ENCODE data around the gene GPATCH11.

GPATCH11 gene

DNA sequence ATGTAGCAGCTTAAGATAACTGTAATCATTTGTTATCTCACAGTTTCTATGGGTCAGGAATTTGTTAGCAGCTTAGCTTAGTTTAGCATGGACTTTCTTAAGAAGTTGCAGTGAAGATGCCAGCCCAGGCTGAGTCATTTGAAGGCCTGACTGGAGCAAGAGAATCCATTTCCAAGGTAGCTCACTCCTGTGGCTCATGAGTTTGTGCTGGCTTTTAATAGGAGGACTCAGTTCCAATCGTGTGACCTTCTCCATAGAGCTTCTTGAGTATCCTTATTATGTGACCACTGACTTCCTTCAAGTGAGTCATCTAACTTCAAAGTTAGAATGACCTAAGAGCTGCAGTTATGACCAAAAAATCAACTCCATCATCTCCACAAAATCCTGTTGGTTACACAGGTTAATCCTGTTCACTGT is 1.4 kb downstream of the GPATCH11 start:
- TF ChIP-seq TAF1 (IDR thresholded peaks at IDR 0.05; ENCODE audit: low read depth): no peak
- TF ChIP-seq, protein P1, sequence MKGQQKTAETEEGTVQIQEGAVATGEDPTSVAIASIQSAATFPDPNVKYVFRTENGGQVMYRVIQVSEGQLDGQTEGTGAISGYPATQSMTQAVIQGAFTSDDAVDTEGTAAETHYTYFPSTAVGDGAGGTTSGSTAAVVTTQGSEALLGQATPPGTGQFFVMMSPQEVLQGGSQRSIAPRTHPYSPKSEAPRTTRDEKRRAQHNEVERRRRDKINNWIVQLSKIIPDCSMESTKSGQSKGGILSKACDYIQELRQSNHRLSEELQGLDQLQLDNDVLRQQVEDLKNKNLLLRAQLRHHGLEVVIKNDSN (IDR thresholded peaks at IDR 0.05): no peak
- TF ChIP-seq, protein P2, sequence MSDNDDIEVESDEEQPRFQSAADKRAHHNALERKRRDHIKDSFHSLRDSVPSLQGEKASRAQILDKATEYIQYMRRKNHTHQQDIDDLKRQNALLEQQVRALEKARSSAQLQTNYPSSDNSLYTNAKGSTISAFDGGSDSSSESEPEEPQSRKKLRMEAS (IDR thresholded peaks at IDR 0.05): no peak
- TF ChIP-seq NFIC (IDR thresholded peaks at IDR 0.05): no peak
- no peak for TF ChIP-seq EGR1 (IDR thresholded peaks at IDR 0.05)
- TF ChIP-seq TCF12 (IDR thresholded peaks at IDR 0.05; ENCODE audit: low read depth): no peak
- no peak for TF ChIP-seq RAD21 (IDR thresholded peaks at IDR 0.05; ENCODE audit: low read depth)
- no peak for TF ChIP-seq CEBPB (IDR thresholded peaks at IDR 0.05)
- no peak for TF ChIP-seq EP300 (IDR thresholded peaks at IDR 0.05; ENCODE audit: borderline replicate concordance)
- TF ChIP-seq YY1 (IDR thresholded peaks at IDR 0.05; ENCODE audit: low read depth): no peak

DNA sequence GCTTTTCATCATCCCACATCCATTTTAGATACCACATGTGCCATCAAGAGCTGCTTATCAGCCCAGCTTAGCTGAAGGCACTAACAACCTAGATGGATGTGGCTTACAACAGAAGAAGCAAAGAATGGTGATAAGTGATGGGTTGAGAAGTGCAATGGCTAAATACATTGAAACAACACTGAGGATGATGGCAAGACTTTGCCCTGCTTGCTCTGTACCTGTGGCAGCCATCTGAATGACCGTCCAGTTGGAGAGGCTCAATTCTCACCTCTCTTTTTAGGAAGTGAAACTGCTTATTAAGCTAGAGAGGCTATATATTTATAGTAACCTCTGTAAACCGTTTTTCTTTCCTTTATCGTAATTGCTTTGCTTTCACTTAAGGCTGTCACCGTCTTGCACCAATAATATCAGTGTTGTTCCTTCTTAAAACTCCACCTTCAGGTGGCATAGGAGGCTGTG is 5.7 kb downstream of the GPATCH11 start:
- TF ChIP-seq CREB1 (IDR thresholded peaks at IDR 0.05; ENCODE audit: low read depth) (no peak), NFIC (IDR thresholded peaks at IDR 0.05) (no peak), EP300 (IDR thresholded peaks at IDR 0.05; ENCODE audit: borderline replicate concordance) (no peak)
- TF ChIP-seq, protein P3, sequence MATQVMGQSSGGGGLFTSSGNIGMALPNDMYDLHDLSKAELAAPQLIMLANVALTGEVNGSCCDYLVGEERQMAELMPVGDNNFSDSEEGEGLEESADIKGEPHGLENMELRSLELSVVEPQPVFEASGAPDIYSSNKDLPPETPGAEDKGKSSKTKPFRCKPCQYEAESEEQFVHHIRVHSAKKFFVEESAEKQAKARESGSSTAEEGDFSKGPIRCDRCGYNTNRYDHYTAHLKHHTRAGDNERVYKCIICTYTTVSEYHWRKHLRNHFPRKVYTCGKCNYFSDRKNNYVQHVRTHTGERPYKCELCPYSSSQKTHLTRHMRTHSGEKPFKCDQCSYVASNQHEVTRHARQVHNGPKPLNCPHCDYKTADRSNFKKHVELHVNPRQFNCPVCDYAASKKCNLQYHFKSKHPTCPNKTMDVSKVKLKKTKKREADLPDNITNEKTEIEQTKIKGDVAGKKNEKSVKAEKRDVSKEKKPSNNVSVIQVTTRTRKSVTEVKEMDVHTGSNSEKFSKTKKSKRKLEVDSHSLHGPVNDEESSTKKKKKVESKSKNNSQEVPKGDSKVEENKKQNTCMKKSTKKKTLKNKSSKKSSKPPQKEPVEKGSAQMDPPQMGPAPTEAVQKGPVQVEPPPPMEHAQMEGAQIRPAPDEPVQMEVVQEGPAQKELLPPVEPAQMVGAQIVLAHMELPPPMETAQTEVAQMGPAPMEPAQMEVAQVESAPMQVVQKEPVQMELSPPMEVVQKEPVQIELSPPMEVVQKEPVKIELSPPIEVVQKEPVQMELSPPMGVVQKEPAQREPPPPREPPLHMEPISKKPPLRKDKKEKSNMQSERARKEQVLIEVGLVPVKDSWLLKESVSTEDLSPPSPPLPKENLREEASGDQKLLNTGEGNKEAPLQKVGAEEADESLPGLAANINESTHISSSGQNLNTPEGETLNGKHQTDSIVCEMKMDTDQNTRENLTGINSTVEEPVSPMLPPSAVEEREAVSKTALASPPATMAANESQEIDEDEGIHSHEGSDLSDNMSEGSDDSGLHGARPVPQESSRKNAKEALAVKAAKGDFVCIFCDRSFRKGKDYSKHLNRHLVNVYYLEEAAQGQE (IDR thresholded peaks at IDR 0.05; ENCODE audit: low read depth): no peak

DNA sequence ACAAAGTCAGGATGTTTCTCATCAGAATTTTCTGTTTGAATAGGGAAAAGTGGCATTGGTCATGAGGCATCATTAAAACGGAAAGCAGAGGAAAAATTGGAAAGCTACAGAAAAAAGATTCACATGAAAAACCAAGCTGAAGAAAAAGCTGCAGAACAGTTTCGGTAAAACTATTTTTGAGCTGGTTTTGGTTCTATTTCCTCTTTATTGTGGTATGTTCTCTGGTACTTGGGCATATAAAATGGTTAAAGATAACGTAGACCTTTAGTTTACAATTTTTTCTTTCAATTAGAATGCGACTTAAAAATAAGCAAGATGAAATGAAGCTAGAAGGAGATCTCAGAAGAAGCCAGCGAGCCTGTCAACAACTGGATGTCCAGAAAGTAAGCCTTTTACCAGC is 7.6 kb downstream of the GPATCH11 start:
- TF ChIP-seq EGR1 (IDR thresholded peaks at IDR 0.05): no peak
- no peak for TF ChIP-seq TCF12 (IDR thresholded peaks at IDR 0.05; ENCODE audit: low read depth)
- TF ChIP-seq EP300 (IDR thresholded peaks at IDR 0.05; ENCODE audit: borderline replicate concordance): no peak
- TF ChIP-seq RAD21 (IDR thresholded peaks at IDR 0.05; ENCODE audit: low read depth): no peak
- TF ChIP-seq, protein P3 (IDR thresholded peaks at IDR 0.05; ENCODE audit: low read depth): no peak
- no peak for TF ChIP-seq TAF1 (IDR thresholded peaks at IDR 0.05; ENCODE audit: low read depth)
- TF ChIP-seq CEBPB (IDR thresholded peaks at IDR 0.05): no peak
- TF ChIP-seq, protein P1 (IDR thresholded peaks at IDR 0.05): no peak
- no peak for TF ChIP-seq YY1 (IDR thresholded peaks at IDR 0.05; ENCODE audit: low read depth)
- no peak for TF ChIP-seq FOXM1 (IDR thresholded peaks at IDR 0.05; ENCODE audit: borderline replicate concordance, low read depth)
- TF ChIP-seq CREB1 (IDR thresholded peaks at IDR 0.05; ENCODE audit: low read depth): no peak
- TF ChIP-seq ZBTB7A (IDR thresholded peaks at IDR 0.05; ENCODE audit: low read depth): no peak
- TF ChIP-seq TEAD4 (IDR thresholded peaks at IDR 0.05): no peak
- no peak for TF ChIP-seq NFIC (IDR thresholded peaks at IDR 0.05)

DNA sequence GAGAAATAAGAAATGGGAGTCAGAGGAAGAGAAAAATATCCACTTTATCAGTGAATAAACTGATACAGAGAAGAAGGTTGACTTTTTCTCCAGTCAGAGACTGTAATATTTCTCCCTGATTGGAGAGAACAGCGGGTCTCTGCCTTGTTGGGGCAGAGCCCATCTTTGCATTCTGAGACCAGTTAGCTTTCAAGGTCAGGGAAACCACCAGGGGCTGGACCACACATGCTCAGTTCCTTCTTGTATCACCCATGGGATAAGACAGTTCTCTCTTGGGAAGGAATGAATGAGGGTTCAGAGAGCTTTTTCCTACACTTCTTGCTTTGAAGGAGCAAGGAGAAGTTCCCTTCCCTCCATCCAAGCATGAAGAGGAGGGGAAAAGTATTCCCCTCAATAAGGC is 12.2 kb downstream of the GPATCH11 start:
- TF ChIP-seq EGR1 (IDR thresholded peaks at IDR 0.05) (no peak), TEAD4 (IDR thresholded peaks at IDR 0.05) (no peak), YY1 (IDR thresholded peaks at IDR 0.05; ENCODE audit: low read depth) (no peak), EP300 (IDR thresholded peaks at IDR 0.05; ENCODE audit: borderline replicate concordance) (no peak), CEBPB (IDR thresholded peaks at IDR 0.05) (no peak)
- TF ChIP-seq, protein P3 (IDR thresholded peaks at IDR 0.05; ENCODE audit: low read depth): no peak
- TF ChIP-seq, protein P1 (IDR thresholded peaks at IDR 0.05): no peak
